ENCODE measurements around the gene QPCT.

DNA sequence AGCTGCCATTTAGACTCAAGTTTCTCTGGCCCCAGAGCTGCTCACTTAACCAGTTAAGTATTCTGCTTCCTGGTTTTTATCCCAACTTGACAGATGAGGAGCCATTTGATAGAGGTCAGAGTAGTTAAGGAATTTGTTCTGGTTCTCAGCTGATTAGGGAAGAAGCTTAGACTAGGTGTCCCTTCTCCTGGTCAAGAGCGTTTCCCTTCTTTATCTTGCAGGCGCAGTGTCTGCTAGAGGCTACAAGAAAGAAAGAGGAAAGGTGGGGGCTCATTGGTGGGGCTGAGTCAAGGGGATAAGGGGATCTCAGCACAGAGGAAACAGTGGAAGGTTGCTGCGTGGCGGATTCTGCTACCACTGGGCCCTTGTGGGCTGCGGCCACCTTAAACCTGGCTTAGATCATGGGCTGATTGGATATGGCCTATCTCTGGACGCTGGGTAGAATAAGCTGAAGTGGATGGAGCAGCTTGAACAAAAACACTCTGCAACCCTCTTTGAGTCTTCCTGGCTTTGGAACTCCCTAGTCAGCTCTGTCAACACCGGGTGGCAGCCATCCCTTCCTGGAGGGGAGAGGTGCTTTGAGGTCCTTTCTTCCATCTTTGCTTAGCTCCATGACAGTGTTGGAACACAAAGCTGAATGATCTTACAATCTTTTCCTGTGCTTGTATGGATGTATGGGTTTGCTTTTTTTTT is 70.8 kb downstream of the QPCT start:
- TF ChIP-seq CTCF (IDR thresholded peaks at IDR 0.05) (no peak), POLR2AphosphoS5 (IDR thresholded peaks at IDR 0.05; ENCODE audit: insufficient read depth in 1 of 2, low read depth in 1 of 2) (no peak)
